HG02973 (cell line): ENCODE measurements around the gene IFT81.
"Not testable (repeated sequence)": the region's sequence is repeated elsewhere in the genome, so short reads cannot be mapped to it uniquely, and the experiment has no call there.

Experiments
- ATAC-seq: cut with Tn5 transposase; IDR thresholded peaks from one replicate; pipeline ENCODE4 v1.9.1; 2021; ENCODE audit warnings: moderate library complexity; ENCODE audit not compliant: unreplicated experiment

IFT81 gene

GRCh38 chr12:110199339-110200123, 75.4 kb downstream of the IFT81 start:
- no peak for ATAC-seq

- no peak for ATAC-seq
Measured at GRCh38 chr12:110200124-110200417, 75.9 kb downstream of the IFT81 start.

GRCh38 chr12:110201995-110202394, 77.8 kb downstream of the IFT81 start:
- no peak for ATAC-seq

GRCh38 chr12:110203546-110203945, 79.4 kb downstream of the IFT81 start:
- no peak for ATAC-seq

- no peak for ATAC-seq
Measured at GRCh38 chr12:110205931-110206330, 81.8 kb downstream of the IFT81 start.

GRCh38 chr12:110211639-110212536, 87.7 kb downstream of the IFT81 start:
- not testable (repeated sequence) for ATAC-seq

- ATAC-seq, result no peak
Measured at GRCh38 chr12:110217996-110218674, 94.0 kb downstream of the IFT81 start.

- ATAC-seq, result no peak
Measured at GRCh38 chr12:110222027-110222426, 97.9 kb downstream of the IFT81 start.

GRCh38 chr12:110222433-110222832, 98.3 kb downstream of the IFT81 start:
- no peak for ATAC-seq

- no peak for ATAC-seq
Measured at GRCh38 chr12:110223777-110224378, 99.7 kb downstream of the IFT81 start.

GRCh38 chr12:110224379-110225304, 100.5 kb downstream of the IFT81 start:
- ATAC-seq, result no peak

GRCh38 chr12:110227138-110227537, 103.0 kb downstream of the IFT81 start:
- ATAC-seq, result no peak

- ATAC-seq, result not testable (repeated sequence)
Measured at GRCh38 chr12:110228348-110228747, 104.2 kb downstream of the IFT81 start.

- no peak for ATAC-seq
Measured at GRCh38 chr12:110228756-110229155, 104.6 kb downstream of the IFT81 start.

GRCh38 chr12:110229409-110229808, 105.3 kb downstream of the IFT81 start:
- no peak for ATAC-seq

- ATAC-seq, result no peak
Measured at GRCh38 chr12:110230655-110231054, 106.5 kb downstream of the IFT81 start.

GRCh38 chr12:110233212-110233903, 109.2 kb downstream of the IFT81 start:
- no peak for ATAC-seq

GRCh38 chr12:110234331-110234751, 110.2 kb downstream of the IFT81 start:
- ATAC-seq, result no peak

- ATAC-seq, result no peak
Measured at GRCh38 chr12:110234755-110235154, 110.6 kb downstream of the IFT81 start.
